ENCODE measurements around the gene EEPD1.

The EEPD1 gene

DNA sequence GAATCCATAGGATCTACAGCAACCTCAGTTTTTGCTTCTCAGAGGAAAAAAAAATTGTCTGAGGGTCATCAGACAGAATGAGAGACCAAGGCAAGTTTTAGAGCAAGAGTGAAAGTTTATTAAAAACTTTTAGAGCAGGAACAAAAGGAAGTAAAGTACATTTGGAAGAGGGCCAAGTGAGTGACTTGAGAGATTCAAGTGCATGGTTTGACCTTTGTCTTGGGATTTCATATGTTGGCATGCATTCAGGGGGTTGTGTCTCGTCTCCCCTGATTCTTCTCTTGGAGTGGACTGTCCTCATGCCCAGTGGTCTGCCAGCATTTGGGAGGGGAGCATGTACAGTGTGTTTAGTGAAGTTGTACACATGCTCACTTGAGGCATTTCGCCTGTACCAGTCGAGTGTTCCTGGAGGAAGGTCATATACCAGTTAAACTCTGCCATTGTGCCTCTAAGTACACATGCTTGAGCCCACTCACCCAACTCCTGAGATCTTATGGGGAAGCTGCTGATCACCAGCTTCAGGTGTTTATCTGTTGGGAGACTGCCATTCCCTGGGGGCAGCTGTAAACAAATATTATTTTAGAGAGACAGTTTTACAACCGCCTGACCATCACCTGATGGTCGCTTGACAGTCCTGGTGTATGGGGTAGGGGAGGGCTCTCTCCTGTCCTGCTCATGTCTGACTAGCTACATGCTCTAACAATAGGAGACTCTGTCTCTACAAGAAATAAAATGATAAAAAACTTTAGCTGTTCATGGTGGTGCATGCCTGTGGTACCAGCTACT, 109.4 kb downstream of the EEPD1 start:
- DNase-seq = no peak

DNA sequence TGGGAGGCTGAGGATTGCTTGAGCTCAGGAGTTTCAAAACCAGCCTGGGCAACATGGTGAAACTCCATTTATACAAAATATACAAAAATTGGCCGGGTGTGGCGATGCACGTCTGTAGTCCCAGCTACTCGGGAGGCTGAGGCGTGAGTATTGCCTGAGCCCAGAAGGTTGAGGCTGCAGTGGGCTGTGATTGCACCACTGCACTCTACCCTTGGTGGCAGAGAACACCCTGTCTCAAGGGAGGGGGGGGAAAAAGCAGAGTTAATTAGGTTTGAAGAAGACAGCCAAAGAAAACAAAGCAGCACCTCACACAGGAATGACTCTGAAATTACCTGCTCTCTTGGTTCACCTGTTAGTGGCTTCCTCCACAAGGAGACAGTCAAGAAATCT, 110.0 kb downstream of the EEPD1 start:
- DNase-seq = no peak

DNA sequence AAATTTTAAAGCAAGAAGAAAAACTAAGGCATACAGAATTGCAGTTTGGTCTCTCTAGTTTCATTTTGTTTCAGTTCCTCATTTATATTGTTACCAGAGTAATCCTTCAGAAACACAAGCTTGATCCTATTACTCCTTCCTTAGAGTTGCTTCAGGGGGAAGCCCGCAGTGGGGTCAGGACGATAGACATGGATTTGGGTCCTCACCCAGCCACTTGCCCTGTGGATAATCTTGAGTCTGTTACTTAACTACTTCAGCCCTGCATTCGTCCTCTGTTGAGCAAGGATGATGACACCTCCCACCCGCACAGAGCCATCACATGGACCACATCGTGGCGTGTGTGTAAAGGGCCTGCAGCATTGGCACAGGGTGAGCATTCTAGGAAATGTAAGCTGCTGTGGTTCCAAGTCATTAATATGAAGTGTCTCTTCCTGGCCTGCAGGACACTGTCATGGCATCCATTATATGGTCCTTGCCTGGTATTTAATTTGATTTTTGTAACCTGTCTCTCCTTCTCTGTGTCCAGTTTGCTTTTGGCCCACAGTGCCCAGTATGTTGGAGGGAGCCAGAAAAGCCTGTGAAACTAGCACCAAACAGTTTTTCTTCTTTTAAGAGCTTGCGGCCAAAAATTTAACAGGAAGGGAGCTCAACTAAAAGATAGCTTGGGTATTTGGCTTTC, 111.2 kb downstream of the EEPD1 start:
- DNase-seq = no peak

DNA sequence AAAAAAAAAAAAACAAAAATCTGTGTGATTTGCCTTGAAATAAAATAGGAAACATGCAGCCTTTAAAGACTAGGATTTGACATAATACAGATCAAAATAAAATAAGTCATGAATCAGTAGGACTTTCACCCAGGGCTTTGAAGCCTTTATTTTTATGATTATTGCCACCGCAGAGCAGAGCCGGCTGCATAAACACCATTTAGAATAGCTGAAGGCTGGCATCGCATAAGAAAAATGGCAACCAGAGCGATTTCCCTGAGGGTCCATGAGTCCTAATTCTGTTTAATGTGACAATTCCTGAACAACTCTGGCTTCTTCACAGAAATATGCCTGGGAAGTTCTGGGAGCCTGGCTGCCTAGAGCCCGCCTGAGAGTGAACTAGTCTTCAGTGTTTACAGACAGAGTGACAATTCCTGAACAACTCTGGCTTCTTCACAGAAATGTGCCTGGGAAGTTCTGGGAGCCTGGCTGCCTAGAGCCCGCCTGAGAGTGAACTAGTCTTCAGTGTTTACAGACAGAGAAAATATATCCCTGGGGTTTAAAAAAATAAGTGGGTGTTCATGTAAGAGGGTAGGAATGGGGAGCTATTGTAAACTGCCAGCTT, 112.0 kb downstream of the EEPD1 start:
- DNase-seq = no peak

DNA sequence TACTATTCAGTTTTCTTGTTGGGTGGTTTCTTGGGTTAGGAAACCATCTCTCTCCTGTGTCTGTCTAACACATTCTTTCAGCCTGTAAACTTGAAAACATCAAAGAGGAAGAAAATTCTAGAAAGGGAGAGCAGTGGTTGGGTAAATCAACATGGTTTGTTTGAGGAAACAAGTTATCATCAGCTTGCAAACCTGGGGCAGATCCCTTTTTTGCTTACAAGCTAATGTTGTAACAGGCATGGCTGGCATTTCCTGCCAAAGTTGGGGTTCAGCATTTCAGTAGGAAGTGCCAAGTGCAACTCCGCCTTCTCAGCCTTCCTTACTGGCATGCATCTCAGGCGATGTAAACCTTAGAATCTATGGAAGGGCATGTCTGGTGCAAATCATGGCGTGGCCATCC, 112.6 kb downstream of the EEPD1 start:
- DNase-seq = no peak

DNA sequence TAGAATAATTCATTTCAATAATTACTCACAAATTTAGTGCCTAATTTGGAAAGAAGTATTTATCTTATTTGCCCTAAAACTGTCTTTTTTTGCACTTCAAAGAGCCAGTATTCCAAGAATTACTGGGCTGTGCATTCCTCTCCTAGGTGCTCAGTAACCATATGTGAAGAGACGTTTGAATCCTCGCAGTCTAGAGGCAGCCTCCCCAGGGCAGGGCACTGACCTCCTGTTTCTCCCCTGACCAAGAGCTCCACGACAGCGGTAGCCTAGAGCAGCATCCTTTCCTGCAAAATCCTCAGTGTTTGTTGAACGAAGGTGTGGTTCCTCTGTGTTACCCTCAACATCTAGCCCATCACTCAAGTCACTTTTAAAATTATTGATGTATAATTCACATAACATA, 113.1 kb downstream of the EEPD1 start:
- DNase-seq = no peak

DNA sequence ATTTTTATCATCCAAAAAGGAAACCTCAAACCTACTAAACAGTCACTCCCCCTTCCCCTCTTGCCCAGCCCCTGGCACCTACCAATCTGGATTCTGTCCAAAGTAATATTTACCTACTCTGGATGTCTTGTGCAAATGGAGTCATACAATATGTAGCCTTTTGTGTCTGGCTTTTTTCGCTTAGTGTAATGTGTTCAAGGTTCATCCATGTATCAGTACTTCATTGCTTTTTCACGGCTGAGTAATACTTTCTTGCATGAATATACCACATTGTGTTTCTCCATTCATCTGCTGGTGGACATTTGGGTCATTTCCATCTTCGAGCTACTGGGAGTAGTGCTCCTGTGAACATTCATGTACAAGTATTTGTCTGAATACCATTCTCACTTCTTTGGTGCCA, 113.6 kb downstream of the EEPD1 start:
- no peak for DNase-seq

DNA sequence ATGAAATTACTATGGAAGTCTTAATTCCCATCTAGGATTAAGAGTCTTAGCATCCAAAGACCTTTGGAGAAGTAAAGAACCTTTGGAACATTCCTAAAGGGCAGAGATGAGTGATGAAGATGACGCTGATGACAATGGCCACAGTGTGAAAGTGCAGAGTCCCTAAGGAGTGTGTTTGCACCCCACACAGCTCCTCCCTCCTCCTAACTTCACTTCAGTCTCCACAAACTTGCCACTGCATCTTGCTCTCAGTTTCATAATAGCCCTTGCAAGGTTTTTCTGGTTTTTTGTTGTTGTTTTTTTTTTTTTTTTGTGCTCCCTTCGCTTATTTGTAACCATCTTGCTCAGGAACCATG, 119.1 kb downstream of the EEPD1 start:
- no peak for DNase-seq

DNA sequence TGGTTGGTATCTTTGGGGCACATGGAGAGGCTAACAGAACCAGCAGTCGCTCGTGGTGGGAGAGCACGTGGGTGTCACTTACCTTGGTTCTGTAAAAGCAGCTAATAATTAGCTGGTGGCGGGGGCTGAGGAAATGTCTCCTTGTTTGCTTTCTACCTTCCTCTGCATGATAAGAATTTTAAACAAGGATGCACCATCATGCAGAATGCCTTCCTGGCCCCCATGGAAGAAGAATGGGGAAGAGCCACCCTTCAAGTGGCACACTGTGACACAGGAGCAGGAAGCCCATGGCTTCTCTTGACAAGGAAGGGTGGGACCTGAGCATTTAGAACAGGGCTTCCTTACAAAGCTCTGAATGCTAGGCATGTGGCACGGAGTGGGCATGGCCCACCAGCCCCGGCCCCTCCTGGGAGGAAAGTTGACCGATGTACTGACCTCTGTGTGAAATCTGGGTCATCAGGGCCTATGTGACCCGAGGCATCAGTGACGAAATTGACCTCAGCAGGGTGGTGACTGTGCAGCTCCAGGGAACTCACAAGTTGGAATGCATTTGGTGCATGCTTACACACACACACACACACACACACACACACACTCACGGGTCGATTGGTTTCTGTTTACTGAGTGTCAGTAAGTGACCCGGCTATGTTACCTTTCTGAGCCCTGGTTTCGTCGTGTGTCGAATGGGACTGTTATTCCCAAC, 119.7 kb downstream of the EEPD1 start:
- DNase-seq = no peak

DNA sequence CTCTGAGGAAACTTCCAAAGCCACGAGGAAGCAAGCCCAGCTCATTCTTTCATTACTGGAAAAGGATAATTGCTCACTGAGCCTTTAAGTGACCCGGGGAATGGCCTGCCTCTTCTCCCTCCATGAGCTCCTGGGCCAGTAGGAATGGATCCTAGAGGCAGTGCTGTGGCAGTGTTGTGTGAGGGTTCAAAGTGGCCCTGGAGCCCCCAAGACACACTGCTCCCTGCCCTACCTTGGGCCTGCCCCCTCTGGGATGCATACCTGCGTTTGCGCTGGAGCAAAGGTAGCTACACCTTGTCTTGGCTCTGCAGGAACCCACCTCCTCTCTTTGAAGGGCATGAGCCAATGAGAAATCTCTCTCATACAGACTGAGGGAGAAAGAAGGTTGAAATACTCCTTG, 120.8 kb downstream of the EEPD1 start:
- no peak for DNase-seq

DNA sequence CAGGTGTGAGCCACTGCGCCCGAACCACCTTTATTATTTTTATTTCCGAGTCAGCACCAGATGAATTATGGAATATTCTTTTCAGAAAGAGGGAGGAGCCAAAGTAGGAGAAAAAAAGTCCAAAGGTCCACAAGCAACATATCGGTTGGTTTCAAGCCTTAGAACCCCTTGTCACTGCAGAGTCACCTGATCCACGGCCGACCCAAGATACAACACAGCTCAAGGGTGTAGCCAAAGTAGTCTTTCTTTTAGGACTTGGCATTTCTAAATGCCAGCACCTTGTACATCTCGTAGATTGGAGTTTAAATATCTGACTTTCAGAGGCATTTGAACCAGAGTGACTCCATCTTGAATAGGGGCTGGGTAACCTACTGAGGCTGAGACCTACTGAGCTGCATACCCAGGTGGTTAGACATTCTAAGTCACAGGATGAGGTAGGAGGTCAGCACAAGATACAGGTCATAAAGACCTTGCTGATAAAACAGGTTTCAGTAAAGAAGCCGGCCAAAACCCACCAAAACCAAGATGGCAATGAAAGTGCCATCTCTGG, 122.8 kb downstream of the EEPD1 start:
- DNase-seq = no peak

DNA sequence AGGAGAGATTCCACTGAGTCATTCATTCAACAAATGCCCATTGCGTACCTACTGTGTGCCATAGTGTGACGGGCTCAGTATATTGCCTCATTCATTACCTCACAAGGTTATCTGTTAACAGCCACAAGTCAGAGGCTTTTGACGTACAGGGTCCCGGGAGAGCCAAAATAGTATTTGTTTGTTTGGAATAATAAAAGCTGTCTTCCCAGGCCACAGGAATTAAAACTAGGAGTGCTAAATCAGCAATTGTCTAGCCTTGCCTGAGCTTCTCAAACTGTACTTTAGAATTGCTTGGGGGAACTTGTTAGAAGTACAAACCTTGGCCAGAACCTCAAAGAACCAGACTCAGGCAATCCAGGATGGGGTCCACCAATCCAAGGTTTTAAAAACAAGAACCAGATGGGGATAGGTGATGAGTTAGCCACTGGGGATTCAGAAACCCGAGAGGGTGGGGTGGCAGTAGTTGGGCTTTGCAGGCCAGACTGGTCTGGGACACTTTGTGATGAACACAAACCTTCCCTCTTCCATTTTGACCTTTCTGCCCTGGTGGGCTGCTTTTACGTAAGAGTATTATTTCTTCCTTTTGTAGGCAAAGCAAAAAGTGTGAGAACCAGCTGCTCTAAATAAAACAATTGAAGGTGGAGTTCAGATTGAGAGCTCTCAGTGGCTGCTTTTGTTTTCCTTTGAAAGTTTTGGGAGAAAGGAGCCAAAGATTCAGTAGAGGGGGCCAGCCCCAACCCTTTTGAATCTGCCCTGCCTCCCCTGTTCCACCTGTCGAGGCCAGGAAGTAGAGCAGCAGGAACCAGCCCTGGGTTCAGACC, 123.6 kb downstream of the EEPD1 start:
- no peak for DNase-seq

DNA sequence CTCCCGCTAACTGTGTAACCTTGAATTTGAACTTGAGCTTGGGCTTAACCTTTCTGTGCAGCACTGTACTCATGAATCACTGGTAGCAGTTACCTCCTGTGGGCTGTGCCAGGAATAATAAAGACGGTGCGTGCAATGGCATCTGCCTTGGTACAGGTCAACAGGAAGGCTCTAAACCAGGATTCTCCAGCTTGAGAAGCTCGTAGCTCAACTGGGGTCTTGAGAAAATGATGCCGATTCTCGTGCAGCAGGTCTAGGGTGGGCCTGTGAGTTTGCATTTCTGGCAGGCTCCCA, 124.1 kb downstream of the EEPD1 start:
- DNase-seq = no peak

DNA sequence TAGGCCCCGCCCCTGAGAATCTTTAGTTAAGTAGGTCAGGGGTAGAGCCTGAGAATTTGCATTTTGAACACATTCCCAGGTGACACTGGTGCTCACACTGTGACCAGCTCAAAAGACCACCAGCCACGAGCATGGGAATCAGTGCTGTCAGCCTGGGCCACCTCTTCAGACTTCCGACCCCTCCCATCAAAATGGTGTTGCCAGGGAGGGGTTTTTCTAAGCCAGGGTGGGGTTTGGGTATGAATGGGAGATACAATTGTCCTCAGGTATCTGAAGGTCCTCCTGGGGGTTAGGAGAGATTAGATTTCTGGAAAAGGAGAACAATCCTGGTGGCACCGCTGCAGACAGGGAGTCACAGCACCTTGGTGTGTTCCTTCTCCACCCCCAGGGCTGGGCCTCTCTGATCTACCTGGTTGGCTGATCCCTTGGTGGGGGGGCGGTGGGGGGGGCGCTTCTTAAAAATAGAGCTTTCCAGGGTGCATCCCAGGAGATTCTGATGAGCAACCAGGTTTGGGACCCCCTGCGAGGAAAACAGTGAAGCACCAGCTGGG, 125.1 kb downstream of the EEPD1 start:
- DNase-seq = no peak

DNA sequence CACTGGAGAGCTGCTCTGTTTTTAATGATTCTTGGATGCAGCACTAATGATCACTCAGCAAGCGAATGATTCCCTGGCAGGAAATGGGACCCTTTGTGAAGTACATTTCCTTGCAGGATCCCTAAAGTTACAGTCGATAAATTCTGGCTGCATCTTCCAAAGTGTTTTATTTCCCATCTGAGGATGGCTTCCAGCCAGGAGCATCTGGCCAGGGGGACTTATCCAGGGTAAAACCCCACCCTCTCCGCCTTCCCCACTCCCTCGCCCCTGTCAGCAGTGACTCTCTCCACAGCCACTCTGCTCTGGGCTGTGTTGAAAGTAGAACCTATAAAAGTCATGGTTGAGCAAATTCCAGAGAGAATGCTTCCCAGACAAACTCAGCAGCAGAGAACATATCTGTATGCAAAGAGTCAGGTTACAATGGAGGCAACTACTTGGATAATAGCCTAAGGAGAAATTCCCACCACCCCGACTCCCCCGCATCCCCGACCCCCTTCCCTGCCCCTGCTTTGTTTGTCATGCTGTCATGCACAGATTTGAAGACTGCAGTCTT, 125.6 kb downstream of the EEPD1 start:
- DNase-seq = no peak

DNA sequence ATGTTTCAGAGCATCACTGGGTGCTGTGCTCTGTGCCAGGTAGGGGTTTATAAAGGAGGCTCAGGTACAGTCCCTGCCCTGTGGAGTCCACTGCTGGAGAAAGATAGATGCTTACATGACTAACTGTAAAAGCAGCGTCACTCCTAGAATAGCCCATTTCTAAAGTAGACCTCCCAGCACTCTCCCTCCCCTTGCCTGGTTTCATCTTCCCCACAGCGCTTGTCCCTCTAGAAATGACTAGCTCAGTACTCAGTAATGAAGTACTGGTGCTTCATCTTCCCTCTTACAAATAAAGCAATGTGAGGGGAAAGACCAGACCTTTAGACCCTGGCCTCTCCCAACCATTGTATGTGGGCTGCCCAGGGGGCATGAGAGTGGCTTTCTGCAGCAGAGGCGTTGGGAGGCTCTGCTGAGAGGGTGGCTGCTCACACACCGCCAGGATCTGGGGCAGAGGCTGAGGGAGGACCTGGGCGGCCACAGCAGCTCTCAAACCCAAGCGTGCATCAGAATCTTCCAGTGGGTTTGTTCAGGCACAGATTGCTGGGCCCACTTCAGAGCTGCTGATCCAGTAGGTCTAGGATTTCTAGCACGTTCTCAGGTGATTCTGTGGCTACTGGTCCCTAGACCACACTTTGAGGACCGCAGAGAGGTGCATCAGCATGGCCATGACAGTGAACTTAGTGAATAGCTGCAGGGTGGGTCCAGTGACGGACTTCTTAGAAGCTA, 126.3 kb downstream of the EEPD1 start:
- DNase-seq = no peak

DNA sequence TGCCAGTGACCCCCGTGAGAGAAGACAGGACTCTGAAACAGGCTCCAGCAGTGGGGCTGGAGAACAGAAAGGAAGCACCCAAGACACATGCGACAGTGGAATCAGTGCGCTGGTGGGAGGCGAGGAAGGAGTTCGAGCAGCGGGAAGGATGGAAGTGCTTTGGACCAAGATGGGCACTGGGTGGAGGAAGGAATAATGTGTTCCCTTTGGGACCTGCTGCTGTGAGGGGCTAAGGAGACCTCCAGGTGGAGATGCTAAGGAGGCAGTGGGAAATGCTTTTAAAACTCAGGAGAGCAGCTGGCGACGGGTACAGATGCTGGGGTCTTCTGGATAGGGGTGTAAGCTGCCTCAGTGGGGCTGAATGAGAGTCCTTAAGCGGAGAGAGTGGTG, 126.9 kb downstream of the EEPD1 start:
- DNase-seq = no peak

DNA sequence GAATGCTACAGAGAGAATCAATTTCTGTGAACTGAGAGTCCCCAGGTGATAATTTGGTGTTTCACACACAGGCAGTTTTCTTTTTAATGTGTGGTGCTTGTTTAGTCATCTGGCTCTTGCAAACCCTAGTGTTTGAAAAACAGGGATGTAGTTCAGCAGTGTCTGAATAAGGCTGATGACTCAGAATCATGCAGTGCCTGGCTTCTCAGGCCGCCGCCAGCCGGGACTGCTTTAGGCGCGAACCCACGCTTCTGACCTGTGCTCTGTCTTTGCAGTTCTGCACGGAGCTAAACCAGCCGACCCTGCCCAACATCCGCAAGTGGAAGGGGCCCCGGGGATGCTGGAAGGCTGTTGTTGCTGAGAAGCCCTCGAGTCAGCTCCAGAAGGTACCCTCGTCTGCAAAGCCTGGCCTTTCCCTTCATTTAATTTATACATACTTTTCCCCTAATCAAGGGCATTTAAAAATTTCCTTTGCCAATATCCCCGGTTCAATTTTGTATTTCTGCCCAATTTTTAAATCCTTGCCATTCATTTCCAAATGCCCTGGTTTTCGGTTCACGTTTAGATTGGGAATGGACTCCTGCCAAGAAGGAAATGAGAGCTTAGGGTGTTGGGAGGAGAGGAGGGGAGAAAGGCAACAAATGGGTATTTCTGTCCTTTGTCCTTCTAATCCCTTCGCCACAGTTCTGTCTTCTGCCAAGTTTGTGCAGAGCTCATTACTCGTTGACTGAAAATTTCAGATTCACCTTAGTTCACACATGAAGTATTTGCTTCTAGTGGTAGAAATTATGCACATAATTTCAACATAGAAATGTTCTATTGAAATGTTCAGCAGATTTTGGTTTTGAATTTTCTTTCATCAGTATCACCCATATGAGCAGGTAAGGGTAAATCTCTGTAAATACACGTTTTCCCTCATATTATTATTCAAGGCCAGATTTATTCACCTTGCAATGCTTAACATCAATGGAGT, 128.1 kb downstream of the EEPD1 start:
- no peak for DNase-seq

DNA sequence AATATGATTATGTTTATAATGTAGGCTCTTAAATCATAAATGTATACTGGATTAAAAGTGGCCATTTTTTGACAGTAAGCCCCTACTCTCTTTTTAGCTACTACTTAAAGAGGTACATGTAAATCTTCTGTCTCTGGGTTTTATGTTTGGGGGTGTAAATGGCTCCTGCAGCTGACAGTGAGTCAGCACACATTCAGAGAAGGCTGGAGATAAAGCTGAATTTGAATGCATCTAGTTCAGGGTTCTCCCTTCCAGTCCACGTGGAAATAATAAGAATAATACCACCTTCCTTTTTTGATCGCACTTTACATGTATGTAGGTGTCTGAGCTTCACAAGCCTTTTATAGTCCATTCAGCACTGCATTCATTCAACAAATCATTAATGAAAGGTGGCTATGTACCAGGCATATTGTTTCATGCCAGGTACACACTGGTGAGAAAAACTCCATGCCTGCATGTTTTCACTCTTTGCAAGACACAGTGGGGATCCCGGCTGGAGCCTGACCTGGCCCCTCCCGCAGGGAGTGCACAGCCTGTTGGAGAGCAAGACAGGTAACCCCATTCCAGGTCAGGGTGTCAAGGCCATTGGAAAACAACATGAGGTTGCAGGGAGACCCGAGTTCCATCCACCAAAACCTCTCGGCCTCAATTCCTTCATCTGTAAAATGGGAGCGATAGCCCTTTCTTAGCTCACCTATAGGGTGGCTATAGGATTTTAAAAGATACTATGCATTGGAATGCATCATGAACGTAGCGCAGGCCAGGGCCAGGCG, 129.1 kb downstream of the EEPD1 start:
- DNase-seq = no peak

Data from effector CD4-positive, alpha-beta T cell (primary cell).